Esophagus muscularis mucosa (tissue), 4 donors: ENCODE measurements around the gene FAM181A.

Experiments used
- EP300 ChIP-seq: sonication (generic); formaldehyde crosslinking; IDR thresholded peaks from one replicate; pipeline ENCODE4 v1.6.1; 2017; ENCODE audit warnings: antibody characterized with exemption
- POLR2A ChIP-seq: fragments of 450-650 bp; IDR thresholded peaks from one replicate; pipeline ENCODE4 v1.6.1; 2017; ENCODE audit warnings: antibody characterized with exemption, moderate library complexity, mild to moderate bottlenecking, low read depth
- POLR2AphosphoS5 ChIP-seq, 2 donors: sonication (generic); formaldehyde crosslinking; IDR thresholded peaks; one replicate each; pipeline ENCODE4 v1.6.1; 2017; ENCODE audit warnings: antibody characterized with exemption in 2 of 2
- TF ChIP-seq, protein P1 (sequence below), 3 experiments: fragments of 200-600 bp in 2 of 3; fragments of 450-650 bp in 1 of 3; sonication (generic) in 2 of 3; IDR thresholded peaks; one replicate each; pipeline ENCODE4 v1.5.1; 2017 to 2019; ENCODE audit warnings: antibody characterized with exemption in 3 of 3, mild to moderate bottlenecking in 2 of 3, moderate library complexity in 1 of 3

DNA sequence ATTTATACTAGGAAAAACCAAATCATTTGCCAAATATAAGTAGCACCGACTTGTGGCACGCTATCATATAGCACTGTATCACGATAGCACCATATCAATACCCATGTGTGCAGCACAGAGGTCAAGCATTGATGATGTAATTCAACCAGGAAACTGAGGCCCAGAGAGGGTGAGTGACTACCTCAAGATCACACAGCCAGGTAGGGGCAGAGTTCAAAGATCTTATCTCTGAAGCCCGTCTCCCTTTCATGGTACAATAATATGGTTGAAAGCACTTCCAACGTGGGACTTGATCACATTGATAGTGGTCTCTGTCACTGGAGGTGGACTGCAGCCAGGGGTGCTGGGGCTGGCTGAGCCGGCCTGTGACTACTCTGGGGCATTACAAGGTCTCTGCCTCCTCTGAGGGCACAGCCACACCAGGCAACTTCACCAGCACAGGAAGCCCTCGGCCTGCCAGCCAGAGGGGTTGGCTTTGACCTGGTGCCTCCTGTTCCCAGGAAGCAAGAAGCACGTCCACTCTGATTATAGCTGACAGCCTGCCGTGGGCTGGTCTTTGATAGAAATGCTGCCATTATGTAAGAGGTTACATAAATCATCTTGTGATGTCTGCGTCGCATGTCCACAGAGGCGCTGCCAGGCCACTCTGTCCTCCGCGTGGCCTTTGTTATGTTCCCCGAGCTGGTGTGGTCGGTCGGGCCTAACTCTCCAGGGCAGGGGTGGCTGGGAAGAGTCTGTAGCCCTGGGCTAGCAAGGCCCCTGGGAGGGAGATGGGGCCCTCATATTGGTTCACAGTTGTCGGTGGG is 5.9 kb upstream of the FAM181A start:
- TF ChIP-seq, protein P1, sequence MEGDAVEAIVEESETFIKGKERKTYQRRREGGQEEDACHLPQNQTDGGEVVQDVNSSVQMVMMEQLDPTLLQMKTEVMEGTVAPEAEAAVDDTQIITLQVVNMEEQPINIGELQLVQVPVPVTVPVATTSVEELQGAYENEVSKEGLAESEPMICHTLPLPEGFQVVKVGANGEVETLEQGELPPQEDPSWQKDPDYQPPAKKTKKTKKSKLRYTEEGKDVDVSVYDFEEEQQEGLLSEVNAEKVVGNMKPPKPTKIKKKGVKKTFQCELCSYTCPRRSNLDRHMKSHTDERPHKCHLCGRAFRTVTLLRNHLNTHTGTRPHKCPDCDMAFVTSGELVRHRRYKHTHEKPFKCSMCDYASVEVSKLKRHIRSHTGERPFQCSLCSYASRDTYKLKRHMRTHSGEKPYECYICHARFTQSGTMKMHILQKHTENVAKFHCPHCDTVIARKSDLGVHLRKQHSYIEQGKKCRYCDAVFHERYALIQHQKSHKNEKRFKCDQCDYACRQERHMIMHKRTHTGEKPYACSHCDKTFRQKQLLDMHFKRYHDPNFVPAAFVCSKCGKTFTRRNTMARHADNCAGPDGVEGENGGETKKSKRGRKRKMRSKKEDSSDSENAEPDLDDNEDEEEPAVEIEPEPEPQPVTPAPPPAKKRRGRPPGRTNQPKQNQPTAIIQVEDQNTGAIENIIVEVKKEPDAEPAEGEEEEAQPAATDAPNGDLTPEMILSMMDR (IDR thresholded peaks at IDR 0.05) = no peak
- no peak for TF ChIP-seq POLR2AphosphoS5 (IDR thresholded peaks at IDR 0.05)
- no peak for TF ChIP-seq POLR2A
- no peak for TF ChIP-seq EP300
